Tibial artery (tissue), 4 donors: ENCODE data around the gene ATP6V0E2.

Source experiments
- DNase-seq, 2 donors: peaks; one replicate each; pipeline ENCODE4 v3.0.0-alpha.2; 2019
- H3K27ac ChIP-seq, 2 donors: fragments of 200-600 bp; sonication (generic) in 1 of 2; 1 replicate in 1 of 2; 2 replicates in 1 of 2; pipeline ENCODE4 v1.5.1; 2018 to 2019; ENCODE audit warnings: mild to moderate bottlenecking in 1 of 2
- H3K27me3 ChIP-seq, 2 donors: fragments of 200-600 bp; sonication (generic) in 1 of 2; one replicate each; pipeline versions ENCODE4 v1.5.1 to v1.6.0; 2016 to 2019
- H3K36me3 ChIP-seq, 3 donors: fragments of 200-600 bp; sonication (generic) in 2 of 3; one replicate each; pipeline ENCODE4 v1.5.1; 2016 to 2019; ENCODE audit warnings: mild to moderate bottlenecking in 2 of 3
- H3K4me1 ChIP-seq, 4 donors: fragments of 200-600 bp; sonication (generic) in 2 of 4; 1 replicate in 3 of 4; 2 replicates in 1 of 4; pipeline ENCODE4 v1.5.1; 2016 to 2019
- H3K4me3 ChIP-seq, 2 donors: fragments of 200-600 bp; sonication (generic) in 1 of 2; 1 replicate in 1 of 2; 2 replicates in 1 of 2; pipeline ENCODE4 v1.5.1; 2018 to 2019; ENCODE audit warnings: mild to moderate bottlenecking in 2 of 2
- H3K9me3 ChIP-seq, 3 donors: fragments of 200-600 bp; sonication (generic) in 1 of 3; one replicate each; pipeline ENCODE4 v1.5.1; 2016 to 2019
- CTCF ChIP-seq, 2 experiments: fragments of 200-600 bp in 1 of 2; fragments of 450-650 bp in 1 of 2; IDR thresholded peaks; one replicate each; pipeline ENCODE4 v1.5.1; 2017 to 2019; ENCODE audit warnings: antibody characterized with exemption in 2 of 2, mild to moderate bottlenecking in 1 of 2, moderate library complexity in 1 of 2
- intact Hi-C: fragments of 100-400 bp; cut with DNase I; formaldehyde crosslinking; loops from one replicate; pipeline ENCODE4 v1.15.0; 2023; ENCODE audit warnings: low total_unique reads

ATP6V0E2 gene

GRCh38 chr7:149844445-149844844 lies 29.3 kb upstream of the ATP6V0E2 start:
- no peak overlapping the region for H3K4me3 ChIP-seq
- peaks cover 0 to 4% (median 3%) of the 10 kb centered on the region in 4 donors for H3K4me1 ChIP-seq
- peaks cover 9 to 39% (median 19%) of the 10 kb centered on the region in 3 donors for H3K36me3 ChIP-seq
- no peak for TF ChIP-seq CTCF (IDR thresholded peaks at IDR 0.05)
- intact Hi-C loops = no loop called here
- no peaks in the 10 kb centered on the region for H3K9me3 ChIP-seq
- H3K27me3 ChIP-seq = no peaks in the 10 kb centered on the region
- no peak overlapping the region for H3K27ac ChIP-seq
- no peak for DNase-seq

GRCh38 chr7:149845257-149845980 lies 28.4 kb upstream of the ATP6V0E2 start:
- Histone ChIP-seq H3K27ac (no peak overlapping the region), H3K36me3 (peaks cover 9 to 49% (median 22%) of the 10 kb centered on the region in 3 donors), H3K4me1 (no peaks in the 10 kb centered on the region), H3K27me3 (no peaks in the 10 kb centered on the region), H3K9me3 (no peaks in the 10 kb centered on the region), H3K4me3 (no peak overlapping the region)
- no peak for TF ChIP-seq CTCF (IDR thresholded peaks at IDR 0.05)
- DNase-seq = no peak
- intact Hi-C loops = no loop called here

GRCh38 chr7:149846021-149846420 lies 27.7 kb upstream of the ATP6V0E2 start:
- H3K9me3 ChIP-seq = no peaks in the 10 kb centered on the region
- no peak overlapping the region for H3K27ac ChIP-seq
- no peaks in the 10 kb centered on the region for H3K27me3 ChIP-seq
- H3K36me3 ChIP-seq = peaks cover 9 to 52% (median 28%) of the 10 kb centered on the region in 3 donors
- intact Hi-C loops = no loop called here
- TF ChIP-seq CTCF (IDR thresholded peaks at IDR 0.05) = no peak
- H3K4me1 ChIP-seq = no peaks in the 10 kb centered on the region
- DNase-seq = no peak
- no peak overlapping the region for H3K4me3 ChIP-seq

GRCh38 chr7:149846436-149847046 lies 27.2 kb upstream of the ATP6V0E2 start:
- no peak overlapping the region for H3K4me3 ChIP-seq
- H3K27ac ChIP-seq = no peak overlapping the region
- H3K36me3 ChIP-seq = peaks cover 9 to 52% (median 28%) of the 10 kb centered on the region in 3 donors
- no peak for TF ChIP-seq CTCF (IDR thresholded peaks at IDR 0.05)
- no peaks in the 10 kb centered on the region for H3K27me3 ChIP-seq
- intact Hi-C loops = no loop called here
- no peak for DNase-seq
- H3K4me1 ChIP-seq = no peaks in the 10 kb centered on the region
- H3K9me3 ChIP-seq = no peaks in the 10 kb centered on the region

GRCh38 chr7:149849174-149849573 lies 24.6 kb upstream of the ATP6V0E2 start:
- H3K4me1 ChIP-seq = no peaks in the 10 kb centered on the region
- intact Hi-C loops = no loop called here
- H3K4me3 ChIP-seq = no peak overlapping the region
- H3K36me3 ChIP-seq = peaks cover 9 to 66% (median 38%) of the 10 kb centered on the region in 3 donors
- H3K27me3 ChIP-seq = no peaks in the 10 kb centered on the region
- H3K27ac ChIP-seq = no peak overlapping the region
- DNase-seq = no peak
- no peak for TF ChIP-seq CTCF (IDR thresholded peaks at IDR 0.05)
- no peaks in the 10 kb centered on the region for H3K9me3 ChIP-seq
